Fibroblast of lung (primary cell): ENCODE results near the gene SOX2. TPM values are rescaled to one million over a fixed set of nuclear protein-coding genes. Genes with fewer than 3 reads are reported as not detected.

Experiments
- DNase-seq, 2 donors: peaks; one replicate each; pipeline versions ENCODE4 v3.0.0 to v3.0.0-alpha.2; 2010; ENCODE audit warnings: low read depth in 2 of 2
- H2AFZ ChIP-seq: 2 replicates; pipeline ENCODE4 v1.5.1; 2012; ENCODE audit warnings: low read length, control low read depth, inconsistent platforms
- H3K27ac ChIP-seq: 2 replicates; pipeline ENCODE4 v1.5.1; 2011; ENCODE audit warnings: low read length, control low read depth; ENCODE audit not compliant: insufficient read depth
- H3K27me3 ChIP-seq: 2 replicates; pipeline ENCODE4 v1.5.1; 2011; ENCODE audit warnings: mild to moderate bottlenecking, low read length; ENCODE audit not compliant: control insufficient read depth, insufficient read depth
- H3K36me3 ChIP-seq: 2 replicates; pipeline ENCODE4 v1.5.1; 2011; ENCODE audit warnings: low read length; ENCODE audit not compliant: control insufficient read depth, insufficient read depth
- H3K4me1 ChIP-seq: 2 replicates; pipeline ENCODE4 v1.5.1; 2011; ENCODE audit warnings: low read length; ENCODE audit not compliant: control insufficient read depth, insufficient read depth; ENCODE audit errors: extremely low read depth
- H3K4me2 ChIP-seq: 2 replicates; pipeline ENCODE4 v1.5.1; 2011; ENCODE audit warnings: low read length, control low read depth; ENCODE audit not compliant: insufficient read depth; ENCODE audit errors: extremely low read depth
- H3K4me3 ChIP-seq, 4 experiments: fragments of 200-600 bp in 1 of 4; sonication (generic) in 1 of 4; replicated peaks in 1 of 4; 2 replicates each; pipeline ENCODE4 v1.5.1; 2011 to 2016; ENCODE audit warnings: low read length in 4 of 4, low read depth in 3 of 4, mild to moderate bottlenecking in 3 of 4, control low read depth in 2 of 4, inconsistent platforms in 1 of 4, mixed read lengths in 1 of 4; ENCODE audit not compliant: insufficient read depth in 1 of 4; ENCODE audit errors: control extremely low read depth in 1 of 4
- H3K79me2 ChIP-seq: 2 replicates; pipeline ENCODE4 v1.5.1; 2012; ENCODE audit warnings: mild to moderate bottlenecking, low read length, inconsistent platforms; ENCODE audit not compliant: control insufficient read depth, insufficient read depth
- H3K9ac ChIP-seq: 2 replicates; pipeline ENCODE4 v1.5.1; 2011; ENCODE audit warnings: mild to moderate bottlenecking, low read length, control low read depth; ENCODE audit not compliant: insufficient read depth
- H3K9me3 ChIP-seq: 2 replicates; pipeline ENCODE4 v1.5.1; 2012; ENCODE audit warnings: low read depth, low read length; ENCODE audit not compliant: control insufficient read depth, insufficient read depth
- H4K20me1 ChIP-seq: 2 replicates; pipeline ENCODE4 v1.5.1; 2011; ENCODE audit warnings: low read length; ENCODE audit not compliant: control insufficient read depth, insufficient read depth; ENCODE audit errors: extremely low read depth
- CTCF ChIP-seq, 2 donors: IDR thresholded peaks in 1 of 2; conservative IDR thresholded peaks in 1 of 2; 1 replicate in 1 of 2; 2 replicates in 1 of 2; pipeline ENCODE4 v1.5.1; 2011 to 2012; ENCODE audit warnings: low read length in 2 of 2, control low read depth in 1 of 2, inconsistent platforms in 1 of 2, low read depth in 1 of 2, mild to moderate bottlenecking in 1 of 2
- EZH2 ChIP-seq: IDR thresholded peaks from 2 replicates; pipeline ENCODE4 v1.5.1; 2012; ENCODE audit warnings: low read length, control low read depth, mild to moderate bottlenecking; ENCODE audit errors: missing control alignments
- polyA plus RNA-seq, 2 donors: library from polyadenylated mRNA; depleted of rRNA in 1 of 2; stranded (reverse) in 1 of 2; unstranded in 1 of 2; fragments of >200 nt; gene quantifications; 2 replicates each; pipeline ENCODE4 v1.2.1, GENCODE V29; 2011 to 2012; ENCODE audit warnings: missing spikeins in 1 of 2
- total RNA-seq: library from RNA; depleted of rRNA; stranded (reverse); fragments of >200 nt; gene quantifications from 2 replicates; pipeline ENCODE4 v1.2.1, GENCODE V29; 2014

SOX2 gene
- total and polyA plus RNA-seq, 2 donors (not counting 1 experiment from before 2014, with no cell fraction given) = not detected

- Histone ChIP-seq H3K4me1 (no peaks in the 10 kb centered on the region), H2AFZ (no peak overlapping the region), H3K9ac (no peak overlapping the region), H3K4me3 (no peak overlapping the region), H3K36me3 (no peaks in the 10 kb centered on the region), H4K20me1 (no peaks in the 10 kb centered on the region), H3K79me2 (no peaks in the 10 kb centered on the region), H3K4me2 (no peak overlapping the region), H3K27ac (no peak overlapping the region), H3K27me3 (peaks cover 24% of the 10 kb centered on the region), H3K9me3 (no peaks in the 10 kb centered on the region)
- no peak for TF ChIP-seq CTCF (conservative IDR thresholded peaks at IDR 0.05 in 1 of 2, IDR thresholded peaks at IDR 0.05 in 1 of 2; ENCODE audit: low read depth in 1 of 2, low read length in 2 of 2)
- TF ChIP-seq EZH2 = no peak
- DNase-seq = no peak
Observed at GRCh38 chr3:181698263-181698954, 13.3 kb upstream of the SOX2 start.

GRCh38 chr3:181699171-181699903 lies 12.4 kb upstream of the SOX2 start:
- no peaks in the 10 kb centered on the region for H3K4me1 ChIP-seq
- no peak overlapping the region for H2AFZ ChIP-seq
- H3K79me2 ChIP-seq = no peaks in the 10 kb centered on the region
- H4K20me1 ChIP-seq = no peaks in the 10 kb centered on the region
- peaks cover 33% of the 10 kb centered on the region for H3K27me3 ChIP-seq
- H3K4me3 ChIP-seq = no peak overlapping the region
- peak in 1 of 2 donors; percentile 52 for DNase-seq
- no peaks in the 10 kb centered on the region for H3K9me3 ChIP-seq
- no peak overlapping the region for H3K9ac ChIP-seq
- H3K36me3 ChIP-seq = no peaks in the 10 kb centered on the region
- TF ChIP-seq CTCF (conservative IDR thresholded peaks at IDR 0.05 in 1 of 2, IDR thresholded peaks at IDR 0.05 in 1 of 2; ENCODE audit: low read depth in 1 of 2, low read length in 2 of 2) (no peak), EZH2 (no peak)
- H3K27ac ChIP-seq = no peak overlapping the region
- H3K4me2 ChIP-seq = no peak overlapping the region

- no peaks in the 10 kb centered on the region for H3K9me3 ChIP-seq
- H3K4me1 ChIP-seq = no peaks in the 10 kb centered on the region
- no peaks in the 10 kb centered on the region for H4K20me1 ChIP-seq
- H3K9ac ChIP-seq = no peak overlapping the region
- TF ChIP-seq EZH2 (no peak), CTCF (conservative IDR thresholded peaks at IDR 0.05 in 1 of 2, IDR thresholded peaks at IDR 0.05 in 1 of 2; ENCODE audit: low read depth in 1 of 2, low read length in 2 of 2) (peak; percentile 85 to 92)
- H3K27ac ChIP-seq = no peak overlapping the region
- H3K27me3 ChIP-seq = peaks cover 29% of the 10 kb centered on the region
- H3K4me2 ChIP-seq = peak overlapping the region; percentile 34
- peak overlapping the region in 2 of 4 experiments; percentile 35 to 42 for H3K4me3 ChIP-seq
- peak; percentile 69 to 77 for DNase-seq
- H2AFZ ChIP-seq = peak overlapping the region; percentile 20
- no peaks in the 10 kb centered on the region for H3K79me2 ChIP-seq
- H3K36me3 ChIP-seq = no peaks in the 10 kb centered on the region
Observed at GRCh38 chr3:181700168-181701087, 11.3 kb upstream of the SOX2 start.
